SK-N-SH treated with all-trans-retinoic acid at 6 μM for 48 hours (cell line): ENCODE results near the gene DUSP7.

Experiments used
- ARNTL ChIP-seq: fragments of 450-650 bp; formaldehyde crosslinking; IDR thresholded peaks from 2 replicates; pipeline ENCODE4 v1.5.0; 2020; ENCODE audit warnings: low read depth, mild to moderate bottlenecking, moderate library complexity, borderline replicate concordance
- CSDC2 ChIP-seq: fragments of 250-450 bp; sonication (Bioruptor Pico); IDR thresholded peaks from 2 replicates; pipeline ENCODE4 v1.5.0; 2020; ENCODE audit warnings: mild to moderate bottlenecking, moderate library complexity
- CSRNP3 ChIP-seq: fragments of 250-450 bp; sonication (Bioruptor Pico); IDR thresholded peaks from 2 replicates; pipeline ENCODE4 v1.5.1; 2021; ENCODE audit warnings: mild to moderate bottlenecking, moderate library complexity
- ESRRG ChIP-seq: fragments of 250-450 bp; sonication (Bioruptor Pico); IDR thresholded peaks from 2 replicates; pipeline ENCODE4 v1.6.1; 2021; ENCODE audit warnings: mild to moderate bottlenecking
- PATZ1 ChIP-seq: fragments of 250-450 bp; sonication (Bioruptor Pico); IDR thresholded peaks from 2 replicates; pipeline ENCODE4 v1.8.0; 2020; ENCODE audit warnings: mild to moderate bottlenecking, moderate library complexity, borderline replicate concordance
- PPARA ChIP-seq: fragments of 250-450 bp; sonication (Bioruptor Pico); IDR thresholded peaks from 2 replicates; pipeline ENCODE4 v1.5.0; 2020; ENCODE audit warnings: mild to moderate bottlenecking, borderline replicate concordance
- RARB ChIP-seq: fragments of 250-450 bp; sonication (Bioruptor Pico); IDR thresholded peaks from 2 replicates; pipeline ENCODE4 v1.8.0; 2021; ENCODE audit warnings: mild to moderate bottlenecking, moderate library complexity
- SNAI2 ChIP-seq: fragments of 250-450 bp; sonication (Bioruptor Pico); IDR thresholded peaks from 2 replicates; pipeline ENCODE4 v1.5.0; 2020; ENCODE audit warnings: mild to moderate bottlenecking, moderate library complexity
- ZC3H10 ChIP-seq: fragments of 250-450 bp; sonication (Bioruptor Pico); IDR thresholded peaks from 2 replicates; pipeline ENCODE4 v1.5.1; 2021; ENCODE audit warnings: mild to moderate bottlenecking, moderate library complexity
- TF ChIP-seq, protein P1 (sequence below): fragments of 250-450 bp; sonication (Bioruptor Pico); IDR thresholded peaks from 2 replicates; pipeline ENCODE4 v1.5.0; 2020; ENCODE audit warnings: mild to moderate bottlenecking, moderate library complexity
- TF ChIP-seq, protein P2 (sequence below): fragments of 250-450 bp; sonication (Bioruptor Pico); IDR thresholded peaks from 2 replicates; pipeline ENCODE4 v1.8.0; 2021; ENCODE audit warnings: low read depth, mild to moderate bottlenecking, moderate library complexity, borderline replicate concordance
- TF ChIP-seq, protein P3 (sequence below): fragments of 250-450 bp; sonication (Bioruptor Pico); IDR thresholded peaks from 2 replicates; pipeline ENCODE4 v1.5.1; 2020; ENCODE audit warnings: low read depth, mild to moderate bottlenecking, moderate library complexity

DNA sequence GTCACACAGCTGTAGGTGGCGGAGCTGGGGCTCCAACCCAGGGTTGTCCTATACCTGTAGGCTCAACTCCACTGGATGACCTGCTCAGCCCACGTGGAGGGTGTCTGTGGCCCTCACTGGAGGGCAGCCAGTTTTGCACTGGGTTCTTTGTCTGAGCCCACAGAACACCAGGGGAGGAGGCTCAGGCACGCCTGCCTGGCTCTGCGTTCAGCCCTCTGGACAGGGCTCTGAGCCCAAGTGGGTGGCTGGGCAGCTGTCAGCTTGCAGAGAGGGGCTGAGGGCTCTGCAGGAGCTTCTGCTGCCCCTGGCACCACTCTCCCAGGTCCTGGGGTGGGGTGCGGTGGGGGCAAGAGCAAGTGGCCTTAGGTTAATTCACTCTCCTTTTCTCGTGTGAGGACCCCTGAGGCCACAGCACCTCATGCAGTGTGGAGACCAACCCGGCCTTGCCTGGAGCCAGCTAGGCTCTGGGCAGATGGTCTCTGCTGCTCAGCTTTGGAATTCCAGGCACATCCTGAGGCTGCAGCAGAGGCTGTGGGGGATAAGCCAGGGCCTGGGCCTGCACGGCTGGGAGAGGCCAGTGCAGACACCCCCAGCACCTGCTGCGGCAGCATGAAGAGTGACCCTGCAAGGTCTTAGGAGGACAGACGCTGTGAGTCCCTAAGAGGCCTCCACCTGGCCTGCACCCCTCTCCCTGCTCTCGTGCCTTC, 23.5 kb downstream of the DUSP7 start:
- TF ChIP-seq, protein P1, sequence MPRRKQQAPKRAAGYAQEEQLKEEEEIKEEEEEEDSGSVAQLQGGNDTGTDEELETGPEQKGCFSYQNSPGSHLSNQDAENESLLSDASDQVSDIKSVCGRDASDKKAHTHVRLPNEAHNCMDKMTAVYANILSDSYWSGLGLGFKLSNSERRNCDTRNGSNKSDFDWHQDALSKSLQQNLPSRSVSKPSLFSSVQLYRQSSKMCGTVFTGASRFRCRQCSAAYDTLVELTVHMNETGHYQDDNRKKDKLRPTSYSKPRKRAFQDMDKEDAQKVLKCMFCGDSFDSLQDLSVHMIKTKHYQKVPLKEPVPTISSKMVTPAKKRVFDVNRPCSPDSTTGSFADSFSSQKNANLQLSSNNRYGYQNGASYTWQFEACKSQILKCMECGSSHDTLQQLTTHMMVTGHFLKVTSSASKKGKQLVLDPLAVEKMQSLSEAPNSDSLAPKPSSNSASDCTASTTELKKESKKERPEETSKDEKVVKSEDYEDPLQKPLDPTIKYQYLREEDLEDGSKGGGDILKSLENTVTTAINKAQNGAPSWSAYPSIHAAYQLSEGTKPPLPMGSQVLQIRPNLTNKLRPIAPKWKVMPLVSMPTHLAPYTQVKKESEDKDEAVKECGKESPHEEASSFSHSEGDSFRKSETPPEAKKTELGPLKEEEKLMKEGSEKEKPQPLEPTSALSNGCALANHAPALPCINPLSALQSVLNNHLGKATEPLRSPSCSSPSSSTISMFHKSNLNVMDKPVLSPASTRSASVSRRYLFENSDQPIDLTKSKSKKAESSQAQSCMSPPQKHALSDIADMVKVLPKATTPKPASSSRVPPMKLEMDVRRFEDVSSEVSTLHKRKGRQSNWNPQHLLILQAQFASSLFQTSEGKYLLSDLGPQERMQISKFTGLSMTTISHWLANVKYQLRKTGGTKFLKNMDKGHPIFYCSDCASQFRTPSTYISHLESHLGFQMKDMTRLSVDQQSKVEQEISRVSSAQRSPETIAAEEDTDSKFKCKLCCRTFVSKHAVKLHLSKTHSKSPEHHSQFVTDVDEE (CRISPR knock-in tag), result no peak
- TF ChIP-seq SNAI2 (no peak), RARB (no peak), ARNTL (CRISPR knock-in tag) (no peak), PATZ1 (no peak), PPARA (CRISPR knock-in tag) (no peak), ESRRG (no peak), CSDC2 (no peak), ZC3H10 (CRISPR knock-in tag) (no peak), CSRNP3 (CRISPR knock-in tag) (no peak)
- TF ChIP-seq, protein P2, sequence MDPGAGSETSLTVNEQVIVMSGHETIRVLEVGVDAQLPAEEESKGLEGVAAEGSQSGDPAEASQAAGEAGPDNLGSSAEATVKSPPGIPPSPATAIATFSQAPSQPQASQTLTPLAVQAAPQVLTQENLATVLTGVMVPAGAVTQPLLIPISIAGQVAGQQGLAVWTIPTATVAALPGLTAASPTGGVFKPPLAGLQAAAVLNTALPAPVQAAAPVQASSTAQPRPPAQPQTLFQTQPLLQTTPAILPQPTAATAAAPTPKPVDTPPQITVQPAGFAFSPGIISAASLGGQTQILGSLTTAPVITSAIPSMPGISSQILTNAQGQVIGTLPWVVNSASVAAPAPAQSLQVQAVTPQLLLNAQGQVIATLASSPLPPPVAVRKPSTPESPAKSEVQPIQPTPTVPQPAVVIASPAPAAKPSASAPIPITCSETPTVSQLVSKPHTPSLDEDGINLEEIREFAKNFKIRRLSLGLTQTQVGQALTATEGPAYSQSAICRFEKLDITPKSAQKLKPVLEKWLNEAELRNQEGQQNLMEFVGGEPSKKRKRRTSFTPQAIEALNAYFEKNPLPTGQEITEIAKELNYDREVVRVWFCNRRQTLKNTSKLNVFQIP (CRISPR knock-in tag), result no peak
- TF ChIP-seq, protein P3, sequence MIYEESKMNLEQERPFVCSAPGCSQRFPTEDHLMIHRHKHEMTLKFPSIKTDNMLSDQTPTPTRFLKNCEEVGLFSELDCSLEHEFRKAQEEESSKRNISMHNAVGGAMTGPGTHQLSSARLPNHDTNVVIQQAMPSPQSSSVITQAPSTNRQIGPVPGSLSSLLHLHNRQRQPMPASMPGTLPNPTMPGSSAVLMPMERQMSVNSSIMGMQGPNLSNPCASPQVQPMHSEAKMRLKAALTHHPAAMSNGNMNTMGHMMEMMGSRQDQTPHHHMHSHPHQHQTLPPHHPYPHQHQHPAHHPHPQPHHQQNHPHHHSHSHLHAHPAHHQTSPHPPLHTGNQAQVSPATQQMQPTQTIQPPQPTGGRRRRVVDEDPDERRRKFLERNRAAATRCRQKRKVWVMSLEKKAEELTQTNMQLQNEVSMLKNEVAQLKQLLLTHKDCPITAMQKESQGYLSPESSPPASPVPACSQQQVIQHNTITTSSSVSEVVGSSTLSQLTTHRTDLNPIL, result no peak
